Measurements from ENCODE around the gene GET3.

Gene GET3

GRCh38 chr19:12727745-12728433 lies 9.4 kb upstream of the GET3 start:
- DNase-seq (ENCODE audit: low read depth, low spot score): no peak
- H3K4me3 ChIP-seq (ENCODE audit: low read depth, low read length): no peak overlapping the region
- POLR2A ChIA-PET: no interaction called here
- no peak for TF ChIP-seq CTCF (IDR thresholded peaks at IDR 0.05; ENCODE audit: insufficient read depth, low read length, missing control alignments)
- CTCF ChIA-PET: interaction anchor here (1.1 to 1.5 kb wide), 2 partner anchors 30 to 32 kb away, joined by 3 to 7 read pairs; no protein-coding TSS in a partner anchor

GRCh38 chr19:12730064-12730463 lies 7.2 kb upstream of the GET3 start:
- POLR2A ChIA-PET: no interaction called here
- TF ChIP-seq CTCF (IDR thresholded peaks at IDR 0.05; ENCODE audit: insufficient read depth, low read length, missing control alignments): no peak
- no peak overlapping the region for H3K4me3 ChIP-seq (ENCODE audit: low read depth, low read length)
- no peak for DNase-seq (ENCODE audit: low read depth, low spot score)
- CTCF ChIA-PET: interaction anchor here (31.4 kb wide), 1 partner anchor 33 kb away, joined by 660 read pairs; no protein-coding TSS in a partner anchor

GRCh38 chr19:12731337-12731736 lies 6.0 kb upstream of the GET3 start:
- no peak for DNase-seq (ENCODE audit: low read depth, low spot score)
- CTCF ChIA-PET: interaction anchor here (1.3 to 31.4 kb wide), 3 partner anchors 8 to 65 kb away, joined by 5 to 660 read pairs (median 31); partner anchors contain the start of gene TNPO2
- no peak for TF ChIP-seq CTCF (IDR thresholded peaks at IDR 0.05; ENCODE audit: insufficient read depth, low read length, missing control alignments)
- H3K4me3 ChIP-seq (ENCODE audit: low read depth, low read length): no peak overlapping the region
- POLR2A ChIA-PET: interaction anchor here (1.8 kb wide), 1 partner anchor 9 kb away, joined by 7 read pairs; no protein-coding TSS in a partner anchor

GRCh38 chr19:12733369-12734214 lies 3.7 kb upstream of the GET3 start:
- peak overlapping the region; percentile 91 for H3K4me3 ChIP-seq (ENCODE audit: low read depth, low read length)
- peak; percentile 43 for TF ChIP-seq CTCF (IDR thresholded peaks at IDR 0.05; ENCODE audit: insufficient read depth, low read length, missing control alignments)
- no peak for DNase-seq (ENCODE audit: low read depth, low spot score)
- CTCF ChIA-PET: interaction anchor here (1.2 to 31.4 kb wide), 6 partner anchors 11 to 114 kb away, joined by 5 to 660 read pairs (median 15); partner anchors contain the start of genes JUNB and TNPO2
- POLR2A ChIA-PET: interaction anchor here (1.6 to 2.4 kb wide), 4 partner anchors 10 to 59 kb away, joined by 3 to 17 read pairs (median 6); partner anchors contain the start of genes FBXW9 and JUNB

GRCh38 chr19:12737835-12738351 lies 596 bp downstream of the GET3 start:
- H3K4me3 ChIP-seq (ENCODE audit: low read depth, low read length): peak overlapping the region; percentile 93
- ChIA-PET CTCF (interaction anchor here (0.8 to 31.4 kb wide), 9 partner anchors 21 to 110 kb away, joined by 3 to 660 read pairs (median 3); partner anchors contain the start of genes MAN2B1 and WDR83), POLR2A (interaction anchor here (0.7 to 1.0 kb wide), 2 partner anchors 15 to 25 kb away, joined by 3 to 4 read pairs; no protein-coding TSS in a partner anchor)
- TF ChIP-seq CTCF (IDR thresholded peaks at IDR 0.05; ENCODE audit: insufficient read depth, low read length, missing control alignments): no peak
- DNase-seq (ENCODE audit: low read depth, low spot score): no peak
